K562 (cell line): Measurements from ENCODE around the gene NRXN3. TPM values are rescaled to one million over a fixed set of nuclear protein-coding genes. Genes with fewer than 3 reads are reported as not detected.

ENCODE experiments used
- ATAC-seq: fragments of 200-7000 bp; cut with Tn5 transposase; 3 replicates; pipeline ENCODE4 v1.9.1; 2020; ENCODE audit warnings: moderate library complexity
- BruUV-seq: library from RNA; stranded (reverse); fragments of 400-500 nt; replicated peaks from 2 replicates; lab custom pipeline; 2021; lab: Mats Ljungman, UMichigan
- CTCF ChIA-PET: fragments of 300-600 bp; formaldehyde crosslinking; extraction: SDS; loops from one replicate; lab custom pipeline; 2021; ENCODE audit warnings: low intra/inter-chr PET ratio; lab: Yijun Ruan, JAX
- POLR2A ChIA-PET: fragments of 300-600, 350-650 bp; sonication (Branson Sonifier 250); formaldehyde crosslinking; extraction: SDS; loops from one replicate; lab custom pipeline; 2021; ENCODE audit warnings: antibody characterized with exemption, inconsistent platforms; lab: Yijun Ruan, JAX
- DNase-seq, 4 experiments: peaks; one replicate each; pipeline versions ENCODE4 v3.0.0 to v3.0.0-alpha.2; 2011 to 2018; ENCODE audit warnings: low spot score in 3 of 4, mixed read lengths in 3 of 4; ENCODE audit errors: extremely low read depth in 1 of 4
- FAIRE-seq: peaks from 2 replicates; lab custom pipeline; 2011; peaks lifted over from hg19 to GRCh38; lab: Jason Lieb, UNC
- H2AFZ ChIP-seq: 2 replicates; pipeline ENCODE4 v1.6.0; 2011; ENCODE audit warnings: low read depth, low read length, control low read depth, inconsistent platforms
- H3K27ac ChIP-seq: fragments of 200-600 bp; 3 replicates; pipeline ENCODE4 v1.8.0; 2011; ENCODE audit warnings: low read depth, mild to moderate bottlenecking, control low read depth, inconsistent platforms, low read length, moderate library complexity, mixed read lengths; ENCODE audit errors: extremely low read depth
- H3K27me3 ChIP-seq, 2 experiments: fragments of 300-600 bp in 1 of 2; 2 replicates in 1 of 2; 3 replicates in 1 of 2; pipeline versions ENCODE4 v1.6.0 to v1.8.0; 2011; ENCODE audit warnings: inconsistent platforms in 2 of 2, low read length in 2 of 2, mild to moderate bottlenecking in 1 of 2, mixed read lengths in 1 of 2, moderate library complexity in 1 of 2; ENCODE audit not compliant: control insufficient read depth in 2 of 2, insufficient read depth in 2 of 2
- H3K36me3 ChIP-seq: fragments of 300-600 bp; 3 replicates; pipeline ENCODE4 v1.8.0; 2011; ENCODE audit warnings: mild to moderate bottlenecking, low read length, inconsistent platforms; ENCODE audit not compliant: control insufficient read depth, insufficient read depth
- H3K4me1 ChIP-seq, 2 experiments: fragments of 200-600 bp in 1 of 2; replicated peaks in 1 of 2; 2 replicates in 1 of 2; 3 replicates in 1 of 2; pipeline versions ENCODE4 v1.5.1 to v1.8.0; 2011; ENCODE audit warnings: inconsistent platforms in 2 of 2, low read length in 2 of 2, mild to moderate bottlenecking in 1 of 2, mixed read lengths in 1 of 2, moderate library complexity in 1 of 2; ENCODE audit not compliant: control insufficient read depth in 2 of 2, insufficient read depth in 2 of 2
- H3K4me2 ChIP-seq: 2 replicates; pipeline ENCODE4 v1.6.1; 2011; ENCODE audit warnings: low read length, control low read depth, inconsistent platforms, mixed read lengths; ENCODE audit not compliant: insufficient read depth
- H3K4me3 ChIP-seq: fragments of 200-600 bp; sonication (generic), shearing (Covaris generic); 2 replicates; pipeline ENCODE4 v1.5.1; 2016; ENCODE audit warnings: control low read depth, inconsistent platforms
- H3K79me2 ChIP-seq: fragments of 200-600 bp; 3 replicates; pipeline ENCODE4 v1.8.0; 2011; ENCODE audit warnings: low read length, inconsistent platforms; ENCODE audit not compliant: control insufficient read depth, insufficient read depth
- H3K9ac ChIP-seq, 2 experiments: 2 replicates each; pipeline versions ENCODE4 v1.6.0 to v1.6.1; 2011; ENCODE audit warnings: low read depth in 2 of 2, low read length in 2 of 2, control low read depth in 1 of 2, inconsistent platforms in 1 of 2, mild to moderate bottlenecking in 1 of 2, mixed read lengths in 1 of 2; ENCODE audit not compliant: insufficient read depth in 1 of 2
- H3K9me1 ChIP-seq: one replicate; pipeline ENCODE4 v1.6.0; 2011; ENCODE audit warnings: inconsistent platforms, mild to moderate bottlenecking, low read length, moderate library complexity; ENCODE audit not compliant: control insufficient read depth, insufficient read depth
- H3K9me3 ChIP-seq: replicated peaks from 2 replicates; pipeline ENCODE4 v1.5.1; 2011; ENCODE audit warnings: low read depth, low read length, inconsistent platforms; ENCODE audit not compliant: control insufficient read depth, insufficient read depth
- H4K20me1 ChIP-seq: replicated peaks from 2 replicates; pipeline ENCODE4 v1.6.1; 2011; ENCODE audit warnings: low read length, inconsistent platforms, mixed read lengths; ENCODE audit not compliant: control insufficient read depth, insufficient read depth
- CBFB ChIP-seq: sonication (generic); formaldehyde crosslinking; IDR thresholded peaks from 2 replicates; pipeline ENCODE4 v1.4.0; 2020; ENCODE audit warnings: mild to moderate bottlenecking, missing genetic modification reagents
- CXXC5 ChIP-seq: fragments of 250-450 bp; sonication (Bioruptor Pico); IDR thresholded peaks from 2 replicates; pipeline ENCODE4 v1.8.0; 2022; ENCODE audit warnings: inconsistent platforms, mild to moderate bottlenecking, moderate library complexity
- FOXP4 ChIP-seq: sonication (generic); formaldehyde crosslinking; IDR thresholded peaks from 2 replicates; pipeline ENCODE4 v1.8.0; 2022; ENCODE audit warnings: mild to moderate bottlenecking, missing genetic modification reagents, borderline replicate concordance
- NELFE ChIP-seq: IDR thresholded peaks from 2 replicates; pipeline ENCODE4 v1.6.1; 2011; ENCODE audit warnings: mild to moderate bottlenecking; ENCODE audit not compliant: insufficient read depth, insufficient read length
- NR3C1 ChIP-seq: sonication (generic); formaldehyde crosslinking; IDR thresholded peaks from 2 replicates; pipeline ENCODE4 v1.8.1; 2022; ENCODE audit warnings: missing genetic modification reagents
- PURB ChIP-seq: sonication (generic); formaldehyde crosslinking; IDR thresholded peaks from 2 replicates; pipeline ENCODE4 v1.9.0; 2021; ENCODE audit warnings: low read depth, mild to moderate bottlenecking, missing genetic modification reagents
- RNF219 ChIP-seq: fragments of 250-450 bp; sonication (Bioruptor Pico); IDR thresholded peaks from 2 replicates; pipeline ENCODE4 v1.5.0; 2022; ENCODE audit warnings: mild to moderate bottlenecking
- SRSF3 ChIP-seq: fragments of 200-400 bp; formaldehyde crosslinking; IDR thresholded peaks from 2 replicates; pipeline ENCODE4 v1.6.1; 2016; ENCODE audit warnings: mild to moderate bottlenecking, low read length, moderate library complexity; ENCODE audit not compliant: insufficient read depth
- ZKSCAN1 ChIP-seq: fragments of 150-350 bp; IDR thresholded peaks from 2 replicates; pipeline ENCODE4 v1.6.1; 2016; ENCODE audit warnings: low read depth, low read length
- WGBS: fragments of 100-300 bp; shearing (Covaris generic); methylation state at CpG from one replicate; pipeline ENCODE4 v1.1.6; 2016; ENCODE audit warnings: low coverage, mixed read lengths; ENCODE audit not compliant: insufficient coverage; ENCODE audit errors: missing lambda C conversion rate; 5-methylcytosine and 5-hydroxymethylcytosine counted together
- in situ Hi-C: fragments of 300-500 bp; cut with MboI; formaldehyde crosslinking; loops from 4 replicates; pipeline ENCODE4 v1.15.0; 2018; ENCODE audit warnings: inconsistent platforms, mixed read lengths
- intact Hi-C: fragments of 100-400 bp; cut with micrococcal nuclease; formaldehyde crosslinking; loops from 2 replicates; pipeline ENCODE4 v1.14.2; 2022
- polyA plus RNA-seq, 8 experiments: library from polyadenylated mRNA; depleted of rRNA in 4 of 8; stranded (reverse) in 5 of 8; unstranded in 3 of 8; fragments of >200 nt; fragmentation: Nextera tagmentation in 2 of 8; fragmentation: Illumina TruSeq in 1 of 8; extraction: Ambion mirVana in 2 of 8; extraction: Trizol in 1 of 8; gene quantifications; 2 replicates each; pipeline versions ENCODE4 v1.2.1 to v1.2.3, GENCODE V29; 2011 to 2014; ENCODE audit warnings: inconsistent platforms in 1 of 8, missing spikeins in 1 of 8
- total RNA-seq, 7 experiments: library from RNA; depleted of rRNA in 6 of 7; stranded (reverse); fragments of >200 nt in 6 of 7; fragmentation: Illumina TruSeq in 2 of 7; extraction: Trizol in 2 of 7; gene quantifications; 2 replicates each; pipeline versions ENCODE4 v1.2.1 to v1.2.3, GENCODE V29; 2011 to 2021; ENCODE audit warnings: low replicate concordance in 1 of 7
- TF ChIP-seq, protein P1 (sequence below), 2 experiments: fragments of 200-800 bp in 1 of 2; sonication (Bioruptor generic) in 1 of 2; sonication (generic) in 1 of 2; formaldehyde crosslinking in 1 of 2; IDR thresholded peaks in 1 of 2; conservative IDR thresholded peaks in 1 of 2; 2 replicates each; pipeline versions ENCODE4 v1.5.0 to v1.6.1; 2016 to 2020; ENCODE audit warnings: missing compliant biosample characterization in 1 of 2, missing genetic modification characterization in 1 of 2, missing genetic modification reagents in 1 of 2
- TF ChIP-seq, protein P2 (sequence below), 2 experiments: IDR thresholded peaks; 2 replicates each; pipeline ENCODE4 v1.6.1; 2012; ENCODE audit warnings: improper control_type of control experiment in 2 of 2, low read depth in 2 of 2, low read length in 2 of 2, borderline replicate concordance in 1 of 2
- TF ChIP-seq, protein P3 (sequence below): fragments of 450-650 bp; IDR thresholded peaks from 2 replicates; pipeline ENCODE4 v1.6.1; 2016; ENCODE audit warnings: low read depth, mild to moderate bottlenecking, moderate library complexity

NRXN3 gene
- total and polyA plus RNA-seq, 9 of the 15 experiments (the other 6 are each of a cell fraction or from before 2014, with no cell fraction given): 0.09 TPM; not detected in 8

DNA sequence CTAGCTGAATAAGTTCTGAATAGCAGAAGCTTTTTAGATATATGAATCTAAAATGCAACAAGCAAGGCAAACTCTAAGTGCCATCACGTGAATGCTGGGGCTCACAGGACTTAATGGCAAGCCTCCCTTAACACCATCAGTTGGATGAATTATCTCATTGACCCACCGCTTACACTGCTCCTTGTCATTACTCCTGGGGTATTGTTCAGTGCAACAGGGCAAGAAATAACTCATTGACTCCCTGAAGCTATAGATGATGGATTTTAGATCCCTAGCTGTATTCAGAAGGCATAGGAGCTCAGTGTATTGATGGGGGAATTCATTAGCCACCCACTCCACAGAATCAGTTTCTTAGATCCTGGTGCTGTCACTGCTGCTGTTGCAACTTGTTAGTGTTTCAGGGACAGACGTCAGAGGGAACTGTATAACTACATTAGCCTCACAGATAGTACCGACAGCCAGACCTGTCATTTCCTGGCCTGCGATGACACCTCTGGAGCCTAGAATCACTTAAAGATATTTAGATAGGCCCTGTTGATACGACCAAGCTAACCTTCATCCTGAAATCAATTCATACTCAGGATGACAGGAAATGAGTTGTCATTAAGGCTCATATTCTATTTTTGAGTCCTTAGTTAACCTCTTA, 1305.8 kb downstream of the NRXN3 start:
- in situ Hi-C loops (no loop called here), intact Hi-C loops (no loop called here)
- FAIRE-seq: no peak
- Histone ChIP-seq H3K4me1 (no peaks in the 10 kb centered on the region), H3K4me2 (no peak overlapping the region), H3K36me3 (no peaks in the 10 kb centered on the region), H3K4me3 (no peak overlapping the region), H3K9me3 (no peaks in the 10 kb centered on the region), H3K79me2 (no peaks in the 10 kb centered on the region), H2AFZ (no peak overlapping the region), H3K9me1 (no peaks in the 10 kb centered on the region), H4K20me1 (no peaks in the 10 kb centered on the region), H3K27me3 (no peaks in the 10 kb centered on the region), H3K9ac (no peak overlapping the region), H3K27ac (no peak overlapping the region)
- no peak for ATAC-seq
- DNase-seq: no peak
- no TSS peak for BruUV-seq
- POLR2A ChIA-PET: no interaction called here
- CTCF ChIA-PET: no interaction called here
- WGBS: 0% methylated on average over 6 of the region's 6 CpGs
- TF ChIP-seq NR3C1: no peak
- no peak for TF ChIP-seq RNF219
- no peak for TF ChIP-seq PURB (CRISPR knock-in tag)
- no peak for TF ChIP-seq SRSF3
- no peak for TF ChIP-seq FOXP4 (CRISPR knock-in tag)
- no peak for TF ChIP-seq NELFE
- no peak for TF ChIP-seq CBFB
- TF ChIP-seq, protein P1, sequence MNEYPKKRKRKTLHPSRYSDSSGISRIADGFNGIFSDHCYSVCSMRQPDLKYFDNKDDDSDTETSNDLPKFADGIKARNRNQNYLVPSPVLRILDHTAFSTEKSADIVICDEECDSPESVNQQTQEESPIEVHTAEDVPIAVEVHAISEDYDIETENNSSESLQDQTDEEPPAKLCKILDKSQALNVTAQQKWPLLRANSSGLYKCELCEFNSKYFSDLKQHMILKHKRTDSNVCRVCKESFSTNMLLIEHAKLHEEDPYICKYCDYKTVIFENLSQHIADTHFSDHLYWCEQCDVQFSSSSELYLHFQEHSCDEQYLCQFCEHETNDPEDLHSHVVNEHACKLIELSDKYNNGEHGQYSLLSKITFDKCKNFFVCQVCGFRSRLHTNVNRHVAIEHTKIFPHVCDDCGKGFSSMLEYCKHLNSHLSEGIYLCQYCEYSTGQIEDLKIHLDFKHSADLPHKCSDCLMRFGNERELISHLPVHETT (CRISPR knock-in tag; conservative IDR thresholded peaks at IDR 0.05 in 1 of 2, IDR thresholded peaks at IDR 0.05 in 1 of 2): no peak
- no peak for TF ChIP-seq CXXC5
- TF ChIP-seq, protein P2, sequence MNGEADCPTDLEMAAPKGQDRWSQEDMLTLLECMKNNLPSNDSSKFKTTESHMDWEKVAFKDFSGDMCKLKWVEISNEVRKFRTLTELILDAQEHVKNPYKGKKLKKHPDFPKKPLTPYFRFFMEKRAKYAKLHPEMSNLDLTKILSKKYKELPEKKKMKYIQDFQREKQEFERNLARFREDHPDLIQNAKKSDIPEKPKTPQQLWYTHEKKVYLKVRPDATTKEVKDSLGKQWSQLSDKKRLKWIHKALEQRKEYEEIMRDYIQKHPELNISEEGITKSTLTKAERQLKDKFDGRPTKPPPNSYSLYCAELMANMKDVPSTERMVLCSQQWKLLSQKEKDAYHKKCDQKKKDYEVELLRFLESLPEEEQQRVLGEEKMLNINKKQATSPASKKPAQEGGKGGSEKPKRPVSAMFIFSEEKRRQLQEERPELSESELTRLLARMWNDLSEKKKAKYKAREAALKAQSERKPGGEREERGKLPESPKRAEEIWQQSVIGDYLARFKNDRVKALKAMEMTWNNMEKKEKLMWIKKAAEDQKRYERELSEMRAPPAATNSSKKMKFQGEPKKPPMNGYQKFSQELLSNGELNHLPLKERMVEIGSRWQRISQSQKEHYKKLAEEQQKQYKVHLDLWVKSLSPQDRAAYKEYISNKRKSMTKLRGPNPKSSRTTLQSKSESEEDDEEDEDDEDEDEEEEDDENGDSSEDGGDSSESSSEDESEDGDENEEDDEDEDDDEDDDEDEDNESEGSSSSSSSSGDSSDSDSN (IDR thresholded peaks at IDR 0.05; ENCODE audit: borderline replicate concordance in 1 of 2, low read depth in 2 of 2, low read length in 2 of 2): no peak
- TF ChIP-seq ZKSCAN1: no peak
- TF ChIP-seq, protein P3, sequence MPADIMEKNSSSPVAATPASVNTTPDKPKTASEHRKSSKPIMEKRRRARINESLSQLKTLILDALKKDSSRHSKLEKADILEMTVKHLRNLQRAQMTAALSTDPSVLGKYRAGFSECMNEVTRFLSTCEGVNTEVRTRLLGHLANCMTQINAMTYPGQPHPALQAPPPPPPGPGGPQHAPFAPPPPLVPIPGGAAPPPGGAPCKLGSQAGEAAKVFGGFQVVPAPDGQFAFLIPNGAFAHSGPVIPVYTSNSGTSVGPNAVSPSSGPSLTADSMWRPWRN: no peak
